Heart right ventricle (tissue), 16 donors: Measurements from ENCODE around the gene PLA2G2F. TPM values are rescaled to one million over a fixed set of nuclear protein-coding genes. Genes with fewer than 3 reads are reported as not detected.
A peak's percentile ranks its signal among the peaks of the same experiment; 100 is the strongest.

Experiments used
- ATAC-seq, 8 donors: fragments of 200-7000 bp; cut with Tn5 transposase; one replicate each; pipeline ENCODE4 v1.9.1; 2020; ENCODE audit warnings: mild to moderate bottlenecking in 8 of 8, moderate library complexity in 8 of 8, moderate number of reproducible peaks in 1 of 8
- DNase-seq, 2 donors: peaks; one replicate each; pipeline ENCODE4 v3.0.0-alpha.2; 2020
- H3K27ac ChIP-seq, 10 donors: fragments of 200-600 bp; sonication (generic) in 2 of 10; one replicate each; pipeline versions ENCODE4 v1.5.0 to v1.8.0; 2020 to 2022; ENCODE audit warnings: mild to moderate bottlenecking in 3 of 10
- H3K27me3 ChIP-seq, 7 donors: fragments of 200-600 bp; one replicate each; pipeline ENCODE4 v1.8.0; 2021 to 2022; ENCODE audit warnings: mild to moderate bottlenecking in 2 of 7
- H3K36me3 ChIP-seq, 9 donors: fragments of 200-600 bp; sonication (generic) in 1 of 9; one replicate each; pipeline versions ENCODE4 v1.5.0 to v1.8.0; 2020 to 2022; ENCODE audit warnings: mild to moderate bottlenecking in 2 of 9
- H3K4me1 ChIP-seq, 9 donors: fragments of 200-600 bp; sonication (generic) in 1 of 9; one replicate each; pipeline versions ENCODE4 v1.5.0 to v1.8.0; 2020 to 2022; ENCODE audit warnings: mild to moderate bottlenecking in 4 of 9
- H3K4me3 ChIP-seq, 10 donors: fragments of 200-600 bp; sonication (generic) in 2 of 10; one replicate each; pipeline versions ENCODE4 v1.5.0 to v1.8.0; 2020 to 2022; ENCODE audit warnings: mild to moderate bottlenecking in 7 of 10, moderate library complexity in 2 of 10
- H3K9me3 ChIP-seq, 11 donors: fragments of 200-600 bp in 10 of 11; sonication (generic) in 2 of 11; one replicate each; pipeline versions ENCODE4 v1.5.0 to v1.8.0; 2013 to 2022; ENCODE audit warnings: mild to moderate bottlenecking in 2 of 11, control low read depth in 1 of 11, moderate library complexity in 1 of 11
- CTCF ChIP-seq, 9 donors: fragments of 200-600 bp; sonication (generic) in 2 of 9; IDR thresholded peaks; one replicate each; pipeline versions ENCODE4 v1.5.0 to v1.8.0; 2021 to 2022; ENCODE audit warnings: antibody characterized with exemption in 9 of 9, mild to moderate bottlenecking in 5 of 9, moderate library complexity in 1 of 9
- WGBS, 2 donors: extraction: QIAGEN DNeasy Blood & Tissue Kit; methylation state at CpG; one replicate each; pipeline ENCODE4 v1.1.7; 2013; ENCODE audit warnings: inconsistent platforms in 1 of 2; 5-methylcytosine and 5-hydroxymethylcytosine counted together
- intact Hi-C, 10 donors: fragments of 100-400 bp; cut with DNase I; formaldehyde crosslinking; loops; one replicate each; pipeline versions ENCODE4 v1.11.1 to v1.14.2; 2022
- polyA plus RNA-seq, 2 donors: library from polyadenylated mRNA; stranded (reverse); fragments of 200-250 nt; gene quantifications; one replicate each; pipeline ENCODE4 v1.2.3, GENCODE V29; 2013
- total RNA-seq, 10 donors: library from RNA; stranded (reverse); fragmentation: NEBNext Ultra II Directional in 3 of 10; extraction: Animal tissue kit (Norgen Biotek cat#: 25700) in 3 of 10; gene quantifications; one replicate each; pipeline versions ENCODE4 v1.2.1 to v1.2.4, GENCODE V29; 2021 to 2023
- donor health status: Arrhythmogenic right ventricular cardiomyopathy.
- donor health status: ischemic (EF 13 %, LVEDD 7.1; RV severe dilation, severe dysfunction).
- donor health status: healthy with polysubstance abuse.
- donor health status: DM: no; HTN: yes; CAD: no.
- donor health status: DM: no; HTN: no; CAD: no.
- donor health status: ischemic (EF 25% LVEDD 6.9; RV normal size, moderate dysfunction).
- donor health status: ischemic (EF 25% LVEDD 5.7; RV mildly dilated, moderate dysfunction).
- donor health status: healthy.
- donor health status: DM: yes; HTN: yes; CAD: no.
- donor health status: Ischemic cardiomyopathy.
- donor health status: ischemic (EF 35%, LVEDD 5.7; RV mildly dilated, moderate dysfunction).
- donor health status: nonischemic (EF 11% LVEDD 7.7; RV severe dilation, severe dysfunction).
- donor health status: DM: yes; HTN: yes; CAD: no.
- donor health status: PGD.
- donor health status: ischemic (EF 29% LVEDD 5.4; RV normal size, mild dysfunction).
- donor health status: nonischemic (EF 23%, LVEDD 6.1; RV moderate dilation, normal function).

The PLA2G2F gene
- total and polyA plus RNA-seq, 12 donors: not detected

- ATAC-seq (peak in 5 of 8 donors; percentile 27 to 70 (median 52)), DNase-seq (no peak)
- no peak overlapping the region for H3K4me3 ChIP-seq
- peaks cover 0 to 7% (median 0%) of the 10 kb centered on the region in 11 donors for H3K9me3 ChIP-seq
- intact Hi-C loops: no loop called here
- H3K4me1 ChIP-seq: peaks cover 0 to 29% (median 16%) of the 10 kb centered on the region in 9 donors
- TF ChIP-seq CTCF (IDR thresholded peaks at IDR 0.05): no peak
- peaks cover 0 to 49% (median 31%) of the 10 kb centered on the region in 7 donors for H3K27me3 ChIP-seq
- WGBS, 2 donors: 71 to 73% methylated on average over 13 of the region's 13 CpGs
- H3K36me3 ChIP-seq: no peaks in the 10 kb centered on the region
- H3K27ac ChIP-seq: no peak overlapping the region
Observed at GRCh38 chr1:20183616-20184271, 44.6 kb downstream of the PLA2G2F start.

GRCh38 chr1:20184481-20184900 lies 45.4 kb downstream of the PLA2G2F start:
- DNase-seq: no peak
- ATAC-seq: no peak
- Histone ChIP-seq H3K36me3 (no peaks in the 10 kb centered on the region), H3K4me1 (peaks cover 0 to 29% (median 16%) of the 10 kb centered on the region in 9 donors), H3K27ac (no peak overlapping the region), H3K27me3 (peaks cover 0 to 56% (median 38%) of the 10 kb centered on the region in 7 donors), H3K9me3 (peaks cover 0 to 7% (median 0%) of the 10 kb centered on the region in 11 donors), H3K4me3 (no peak overlapping the region)
- TF ChIP-seq CTCF (IDR thresholded peaks at IDR 0.05): no peak
- 64 to 65% methylated on average over 6 of the region's 6 CpGs for WGBS, 2 donors
- intact Hi-C loops: no loop called here

- no peak for DNase-seq
- no peaks in the 10 kb centered on the region for H3K9me3 ChIP-seq
- 55 to 59% methylated on average over 17 of the region's 17 CpGs for WGBS, 2 donors
- peak overlapping the region in 8 of 10 donors; percentile 33 to 59 (median 53) for H3K4me3 ChIP-seq
- H3K4me1 ChIP-seq: peaks cover 0 to 29% (median 16%) of the 10 kb centered on the region in 9 donors
- H3K27me3 ChIP-seq: peaks cover 0 to 56% (median 38%) of the 10 kb centered on the region in 7 donors
- no peaks in the 10 kb centered on the region for H3K36me3 ChIP-seq
- H3K27ac ChIP-seq: peak overlapping the region in 3 of 10 donors; percentile 3 to 55 (median 49)
- intact Hi-C loops: no loop called here
- no peak for ATAC-seq
- no peak for TF ChIP-seq CTCF (IDR thresholded peaks at IDR 0.05)
Observed at GRCh38 chr1:20184997-20185833, 46.1 kb downstream of the PLA2G2F start.
